ENCODE measurements around the gene ROR2. TPM values are rescaled to one million over a fixed set of nuclear protein-coding genes. Genes with fewer than 3 reads are reported as not detected.

The ROR2 gene
- total RNA-seq, 4 donors from 2014 or later, result 35.6 to 67.6 (median 50.6) TPM

DNA sequence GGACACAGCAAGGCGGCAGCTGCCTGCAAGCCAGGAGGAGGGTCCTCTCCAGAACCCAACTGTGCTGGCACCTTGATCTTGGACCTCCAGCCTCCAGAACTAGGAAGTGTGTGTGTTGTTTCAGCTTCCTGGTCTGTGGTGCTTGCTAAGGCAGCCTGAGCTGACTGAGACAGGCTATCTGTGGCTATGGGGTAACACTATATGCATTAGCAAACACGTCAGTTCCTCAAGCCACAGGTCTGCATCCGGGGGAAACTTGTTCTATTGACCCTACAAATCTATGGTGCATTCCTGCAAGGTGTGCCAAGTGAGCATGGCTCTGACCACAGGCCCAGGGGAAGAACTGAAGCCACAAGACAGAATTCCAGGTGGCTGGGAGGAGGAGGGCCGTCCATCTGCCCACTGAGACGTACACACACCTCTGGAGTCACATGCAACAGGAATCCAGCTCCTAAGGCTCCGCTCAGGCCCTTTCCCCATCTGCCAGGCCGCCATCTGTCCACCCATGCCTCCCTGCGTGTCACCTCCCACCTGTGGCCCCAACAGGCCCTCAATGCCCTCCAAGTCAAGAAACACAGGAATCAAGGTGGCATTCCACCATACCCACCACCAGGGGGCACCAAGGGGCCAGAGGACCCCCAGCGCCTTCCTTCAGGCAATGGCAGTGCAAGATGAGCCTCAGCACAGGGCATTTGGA is 174.9 kb downstream of the ROR2 start:
- H3K4me3 ChIP-seq, result no peak overlapping the region
- no peaks in the 10 kb centered on the region for H3K27me3 ChIP-seq
- H3K27ac ChIP-seq, result no peak overlapping the region
- no peaks in the 10 kb centered on the region for H3K36me3 ChIP-seq
- no peaks in the 10 kb centered on the region for H3K9me3 ChIP-seq
- H3K4me1 ChIP-seq, result peaks cover 0 to 5% of the 10 kb centered on the region in 2 donors
- no peak for TF ChIP-seq POLR2A (IDR thresholded peaks at IDR 0.05)
- TF ChIP-seq, protein P1, sequence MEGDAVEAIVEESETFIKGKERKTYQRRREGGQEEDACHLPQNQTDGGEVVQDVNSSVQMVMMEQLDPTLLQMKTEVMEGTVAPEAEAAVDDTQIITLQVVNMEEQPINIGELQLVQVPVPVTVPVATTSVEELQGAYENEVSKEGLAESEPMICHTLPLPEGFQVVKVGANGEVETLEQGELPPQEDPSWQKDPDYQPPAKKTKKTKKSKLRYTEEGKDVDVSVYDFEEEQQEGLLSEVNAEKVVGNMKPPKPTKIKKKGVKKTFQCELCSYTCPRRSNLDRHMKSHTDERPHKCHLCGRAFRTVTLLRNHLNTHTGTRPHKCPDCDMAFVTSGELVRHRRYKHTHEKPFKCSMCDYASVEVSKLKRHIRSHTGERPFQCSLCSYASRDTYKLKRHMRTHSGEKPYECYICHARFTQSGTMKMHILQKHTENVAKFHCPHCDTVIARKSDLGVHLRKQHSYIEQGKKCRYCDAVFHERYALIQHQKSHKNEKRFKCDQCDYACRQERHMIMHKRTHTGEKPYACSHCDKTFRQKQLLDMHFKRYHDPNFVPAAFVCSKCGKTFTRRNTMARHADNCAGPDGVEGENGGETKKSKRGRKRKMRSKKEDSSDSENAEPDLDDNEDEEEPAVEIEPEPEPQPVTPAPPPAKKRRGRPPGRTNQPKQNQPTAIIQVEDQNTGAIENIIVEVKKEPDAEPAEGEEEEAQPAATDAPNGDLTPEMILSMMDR (IDR thresholded peaks at IDR 0.05), result peak; percentile 73 to 91 (median 82)
- intact Hi-C loops (cut with DNase I; ENCODE audit: low total_unique reads), result loop anchor here (5.0 kb wide), 1 partner anchor 172 kb away; no protein-coding TSS in a partner anchor
- peak; percentile 68 to 74 for DNase-seq

DNA sequence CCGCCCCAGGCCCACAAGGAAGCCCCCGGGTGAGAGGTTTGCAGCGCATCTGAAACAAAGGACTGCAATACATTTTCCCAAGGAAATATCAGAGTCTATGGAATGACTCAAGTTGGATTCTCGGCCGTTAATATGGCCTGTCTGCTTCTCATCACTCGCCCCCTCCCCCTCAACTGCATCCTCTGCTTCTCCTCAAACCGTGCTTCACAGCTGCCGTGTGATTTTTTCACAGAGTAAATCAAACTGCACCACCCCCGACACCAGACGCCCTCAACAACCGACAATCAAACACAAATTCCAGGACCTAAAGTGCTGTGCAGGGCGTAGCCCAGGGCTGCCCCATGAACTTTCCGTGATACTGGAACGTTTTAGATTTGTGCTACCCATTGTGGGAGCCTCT is 176.9 kb downstream of the ROR2 start:
- peak in 1 of 2 donors; percentile 38 for DNase-seq
- TF ChIP-seq, protein P1 (IDR thresholded peaks at IDR 0.05), result no peak
- TF ChIP-seq POLR2A (IDR thresholded peaks at IDR 0.05), result no peak
- H3K4me1 ChIP-seq, result peaks cover 0 to 5% of the 10 kb centered on the region in 2 donors
- intact Hi-C loops (cut with DNase I; ENCODE audit: low total_unique reads), result no loop called here
- H3K9me3 ChIP-seq, result no peaks in the 10 kb centered on the region
- H3K36me3 ChIP-seq, result no peaks in the 10 kb centered on the region
- H3K4me3 ChIP-seq, result no peak overlapping the region
- peak overlapping the region; percentile 20 to 65 for H3K27ac ChIP-seq
- no peaks in the 10 kb centered on the region for H3K27me3 ChIP-seq

DNA sequence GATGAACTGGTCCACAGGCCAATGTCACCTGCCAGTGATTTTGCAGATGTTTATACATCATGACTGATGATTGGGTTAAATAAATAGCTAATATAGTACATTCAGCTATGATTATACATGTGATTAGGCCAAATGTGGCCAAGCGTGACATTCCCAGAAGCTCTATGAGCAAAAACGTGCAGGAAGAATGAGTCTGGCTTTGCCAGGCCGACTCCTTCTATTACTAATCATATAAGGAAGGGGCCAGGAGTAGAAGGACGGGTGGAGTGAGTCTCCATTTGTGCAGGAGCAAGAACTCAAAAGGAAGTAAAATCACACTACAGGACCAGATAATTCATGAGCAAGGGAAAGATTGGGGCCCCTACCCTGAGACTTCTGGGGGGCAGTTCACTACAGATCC is 178.2 kb downstream of the ROR2 start:
- Histone ChIP-seq H3K36me3 (no peaks in the 10 kb centered on the region), H3K4me3 (no peak overlapping the region), H3K27ac (peak overlapping the region; percentile 44 to 48), H3K9me3 (no peaks in the 10 kb centered on the region), H3K4me1 (peaks cover 0 to 5% of the 10 kb centered on the region in 2 donors), H3K27me3 (no peaks in the 10 kb centered on the region)
- intact Hi-C loops (cut with DNase I; ENCODE audit: low total_unique reads), result no loop called here
- no peak for DNase-seq
- no peak for TF ChIP-seq POLR2A (IDR thresholded peaks at IDR 0.05)
- TF ChIP-seq, protein P1 (IDR thresholded peaks at IDR 0.05), result no peak

DNA sequence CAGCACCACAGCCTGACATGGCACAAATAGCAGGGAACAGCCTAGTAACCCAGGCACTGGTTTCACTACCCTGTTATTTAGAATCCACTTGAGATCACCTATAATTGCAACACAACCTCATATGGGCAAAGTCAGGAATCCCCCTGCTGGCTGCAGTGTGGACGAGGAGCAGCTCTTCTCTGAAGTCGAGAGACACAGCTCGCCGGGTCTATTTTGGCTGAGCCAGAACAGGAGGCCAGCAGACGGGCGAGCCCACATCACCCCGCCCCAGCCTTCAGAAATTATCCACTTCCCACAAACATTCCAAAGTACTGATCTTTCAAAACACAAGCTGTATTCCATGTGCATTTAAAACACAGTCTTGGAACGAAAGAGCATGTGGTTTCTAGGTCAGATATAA is 179.0 kb downstream of the ROR2 start:
- Histone ChIP-seq H3K27ac (peak overlapping the region; percentile 44 to 48), H3K27me3 (no peaks in the 10 kb centered on the region), H3K36me3 (no peaks in the 10 kb centered on the region), H3K9me3 (no peaks in the 10 kb centered on the region), H3K4me3 (no peak overlapping the region), H3K4me1 (peaks cover 0 to 5% of the 10 kb centered on the region in 2 donors)
- intact Hi-C loops (cut with DNase I; ENCODE audit: low total_unique reads), result no loop called here
- peak; percentile 69 to 73 for DNase-seq
- no peak for TF ChIP-seq POLR2A (IDR thresholded peaks at IDR 0.05)
- TF ChIP-seq, protein P1 (IDR thresholded peaks at IDR 0.05), result peak; percentile 19 to 54 (median 44)

DNA sequence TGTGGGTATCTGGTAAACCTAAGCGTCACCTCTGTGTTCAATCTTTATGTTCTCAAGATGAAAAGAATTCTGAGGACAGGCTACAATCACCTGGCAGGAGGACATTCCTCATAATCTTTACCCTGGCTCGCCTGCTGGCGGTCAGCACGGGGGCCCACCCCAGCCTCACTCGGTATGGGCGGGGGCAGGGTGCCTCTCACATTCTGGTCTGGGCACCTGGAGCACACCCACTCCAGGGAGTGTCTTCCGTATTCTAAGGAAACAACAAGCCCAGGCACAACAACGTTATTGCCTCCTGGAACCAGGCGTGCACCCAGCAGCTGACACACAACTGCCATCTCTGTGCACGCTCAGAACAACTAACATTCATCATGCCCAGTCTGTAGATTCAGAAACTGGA is 179.8 kb downstream of the ROR2 start:
- DNase-seq, result no peak
- Histone ChIP-seq H3K36me3 (no peaks in the 10 kb centered on the region), H3K27me3 (no peaks in the 10 kb centered on the region), H3K4me3 (no peak overlapping the region), H3K4me1 (peaks cover 0 to 5% of the 10 kb centered on the region in 2 donors), H3K9me3 (no peaks in the 10 kb centered on the region), H3K27ac (peak overlapping the region in 1 of 2 donors; percentile 44)
- intact Hi-C loops (cut with DNase I; ENCODE audit: low total_unique reads), result no loop called here
- TF ChIP-seq, protein P1 (IDR thresholded peaks at IDR 0.05), result no peak
- no peak for TF ChIP-seq POLR2A (IDR thresholded peaks at IDR 0.05)

All from uterus (tissue), 4 donors.